Keratinocyte (primary cell): ENCODE results near the gene AUP1. TPM values are rescaled to one million over a fixed set of nuclear protein-coding genes. Genes with fewer than 3 reads are reported as not detected.

Experiments used
- DNase-seq: peaks from one replicate; pipeline ENCODE4 v3.0.0-alpha.2; 2011; ENCODE audit warnings: low read depth, missing footprints, low spot score
- FAIRE-seq: peaks from 2 replicates; lab custom pipeline; 2011; peaks lifted over from hg19 to GRCh38; lab: Jason Lieb, UNC
- H2AFZ ChIP-seq: 2 replicates; pipeline ENCODE4 v1.6.0; 2012; ENCODE audit warnings: low read length, control low read depth, inconsistent platforms; ENCODE audit not compliant: control insufficient read depth
- H3K27ac ChIP-seq: 2 replicates; pipeline ENCODE4 v1.5.1; 2011; ENCODE audit warnings: low read length; ENCODE audit not compliant: control insufficient read depth, insufficient read depth
- H3K27me3 ChIP-seq: 3 replicates; pipeline ENCODE4 v1.6.0; 2011; ENCODE audit warnings: low read length; ENCODE audit not compliant: control insufficient read depth, insufficient read depth; ENCODE audit errors: extremely low read depth
- H3K36me3 ChIP-seq, 2 experiments: 2 replicates in 1 of 2; 3 replicates in 1 of 2; pipeline ENCODE4 v1.5.1; 2011; ENCODE audit warnings: low read length in 2 of 2, mild to moderate bottlenecking in 1 of 2; ENCODE audit not compliant: control insufficient read depth in 2 of 2, insufficient read depth in 2 of 2; ENCODE audit errors: extremely low read depth in 1 of 2
- H3K4me1 ChIP-seq: 3 replicates; pipeline ENCODE4 v1.5.1; 2011; ENCODE audit warnings: low read length; ENCODE audit not compliant: control insufficient read depth, insufficient read depth; ENCODE audit errors: extremely low read depth
- H3K4me2 ChIP-seq: 3 replicates; pipeline ENCODE4 v1.6.0; 2011; ENCODE audit warnings: low read depth, low read length; ENCODE audit not compliant: control insufficient read depth, insufficient read depth; ENCODE audit errors: extremely low read depth
- H3K4me3 ChIP-seq, 3 experiments: fragments of 200-600 bp in 1 of 3; sonication (generic) in 1 of 3; 2 replicates in 2 of 3; 3 replicates in 1 of 3; pipeline ENCODE4 v1.5.1; 2011 to 2016; ENCODE audit warnings: low read length in 3 of 3, mild to moderate bottlenecking in 3 of 3, control low read depth in 2 of 3, inconsistent platforms in 1 of 3, low read depth in 1 of 3, mixed read lengths in 1 of 3, mixed run types in 1 of 3, moderate library complexity in 1 of 3; ENCODE audit not compliant: control insufficient read depth in 2 of 3, insufficient read depth in 2 of 3; ENCODE audit errors: extremely low read depth in 1 of 3
- H3K79me2 ChIP-seq: 2 replicates; pipeline ENCODE4 v1.6.0; 2012; ENCODE audit warnings: low read length; ENCODE audit not compliant: control insufficient read depth, insufficient read depth
- H3K9ac ChIP-seq: 3 replicates; pipeline ENCODE4 v1.6.0; 2011; ENCODE audit warnings: low read length; ENCODE audit not compliant: control insufficient read depth, insufficient read depth; ENCODE audit errors: extremely low read depth
- H3K9me1 ChIP-seq: 3 replicates; pipeline ENCODE4 v1.6.0; 2011; ENCODE audit warnings: low read length; ENCODE audit not compliant: control insufficient read depth, insufficient read depth; ENCODE audit errors: extremely low read depth
- H3K9me3 ChIP-seq: 2 replicates; pipeline ENCODE4 v1.5.1; 2012; ENCODE audit warnings: low read depth, low read length; ENCODE audit not compliant: control insufficient read depth
- H4K20me1 ChIP-seq: 3 replicates; pipeline ENCODE4 v1.6.0; 2011; ENCODE audit warnings: low read length; ENCODE audit not compliant: control insufficient read depth, insufficient read depth; ENCODE audit errors: extremely low read depth
- EZH2 ChIP-seq: IDR thresholded peaks from one replicate; pipeline ENCODE4 v1.6.1; 2012; ENCODE audit warnings: inconsistent platforms, mild to moderate bottlenecking, low read length, moderate library complexity
- dilution Hi-C: fragments of 300-500 bp; cut with MboI; formaldehyde crosslinking; loops from one replicate; pipeline ENCODE4 v1.7.0; 2020; ENCODE audit warnings: low sequenced_read_pairs; ENCODE audit not compliant: extremely low pct_ligation_motif_present
- polyA plus RNA-seq, 5 experiments: library from polyadenylated mRNA; depleted of rRNA in 3 of 5; stranded (reverse) in 3 of 5; stranded (forward) in 1 of 5; unstranded in 1 of 5; fragments of >200 nt; gene quantifications; 1 replicate in 1 of 5; 2 replicates in 3 of 5; 3 replicates in 1 of 5; pipeline versions ENCODE4 v1.2.1 to v1.2.3, GENCODE V29; 2011 to 2012; ENCODE audit warnings: missing spikeins in 2 of 5, low read depth in 1 of 5, low replicate concordance in 1 of 5
- TF ChIP-seq, protein P1 (sequence below), 3 experiments: IDR thresholded peaks in 1 of 3; conservative IDR thresholded peaks in 1 of 3; optimal IDR thresholded peaks in 1 of 3; 2 replicates in 2 of 3; 3 replicates in 1 of 3; pipeline versions ENCODE3 to v1.5.1; 2011; ENCODE audit warnings: low read length in 3 of 3, mild to moderate bottlenecking in 3 of 3, moderate library complexity in 2 of 3, control low read depth in 1 of 3, inconsistent platforms in 1 of 3; ENCODE audit not compliant: insufficient read depth in 2 of 3; ENCODE audit errors: extremely low read depth in 1 of 3

Gene AUP1
- polyA plus RNA-seq, 1 donor (not counting 4 experiments of a cell fraction or from before 2014, with no cell fraction given): 94.9 TPM

DNA sequence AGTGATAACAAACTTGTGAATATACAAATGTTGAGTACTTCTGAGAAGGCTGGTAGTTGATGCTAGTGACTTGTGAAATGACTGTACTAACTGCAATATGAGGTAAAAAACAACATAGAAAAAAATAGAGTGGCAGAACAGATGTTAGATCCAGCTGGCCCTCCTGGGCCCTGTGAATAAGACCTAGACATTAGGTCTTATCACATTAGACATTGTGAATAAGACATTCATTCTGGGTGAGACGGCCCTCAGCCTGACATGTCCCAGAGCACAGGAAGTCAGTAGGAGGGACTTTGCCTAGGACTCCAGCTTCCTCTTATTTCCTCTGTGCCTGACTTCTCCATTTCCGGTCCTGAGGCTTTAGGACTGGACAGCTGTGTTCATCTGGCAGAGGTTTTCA is 47.9 kb upstream of the AUP1 start:
- Histone ChIP-seq H3K9me1 (no peaks in the 10 kb centered on the region), H3K36me3 (no peaks in the 10 kb centered on the region), H3K27ac (no peak overlapping the region), H2AFZ (peak overlapping the region; percentile 57), H4K20me1 (no peaks in the 10 kb centered on the region), H3K9ac (no peak overlapping the region), H3K9me3 (no peaks in the 10 kb centered on the region), H3K4me3 (no peak overlapping the region), H3K4me2 (no peak overlapping the region), H3K79me2 (no peaks in the 10 kb centered on the region), H3K27me3 (no peaks in the 10 kb centered on the region), H3K4me1 (peaks cover 12% of the 10 kb centered on the region)
- no peak for FAIRE-seq
- no peak for TF ChIP-seq EZH2
- TF ChIP-seq, protein P1, sequence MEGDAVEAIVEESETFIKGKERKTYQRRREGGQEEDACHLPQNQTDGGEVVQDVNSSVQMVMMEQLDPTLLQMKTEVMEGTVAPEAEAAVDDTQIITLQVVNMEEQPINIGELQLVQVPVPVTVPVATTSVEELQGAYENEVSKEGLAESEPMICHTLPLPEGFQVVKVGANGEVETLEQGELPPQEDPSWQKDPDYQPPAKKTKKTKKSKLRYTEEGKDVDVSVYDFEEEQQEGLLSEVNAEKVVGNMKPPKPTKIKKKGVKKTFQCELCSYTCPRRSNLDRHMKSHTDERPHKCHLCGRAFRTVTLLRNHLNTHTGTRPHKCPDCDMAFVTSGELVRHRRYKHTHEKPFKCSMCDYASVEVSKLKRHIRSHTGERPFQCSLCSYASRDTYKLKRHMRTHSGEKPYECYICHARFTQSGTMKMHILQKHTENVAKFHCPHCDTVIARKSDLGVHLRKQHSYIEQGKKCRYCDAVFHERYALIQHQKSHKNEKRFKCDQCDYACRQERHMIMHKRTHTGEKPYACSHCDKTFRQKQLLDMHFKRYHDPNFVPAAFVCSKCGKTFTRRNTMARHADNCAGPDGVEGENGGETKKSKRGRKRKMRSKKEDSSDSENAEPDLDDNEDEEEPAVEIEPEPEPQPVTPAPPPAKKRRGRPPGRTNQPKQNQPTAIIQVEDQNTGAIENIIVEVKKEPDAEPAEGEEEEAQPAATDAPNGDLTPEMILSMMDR (optimal IDR thresholded peaks at IDR 0.05 in 1 of 3, IDR thresholded peaks at IDR 0.05 in 1 of 3, conservative IDR thresholded peaks at IDR 0.05 in 1 of 3; ENCODE audit: extremely low read depth in 1 of 3, insufficient read depth in 2 of 3, low read length in 3 of 3): no peak
- dilution Hi-C loops: no loop called here
- DNase-seq: no peak

DNA sequence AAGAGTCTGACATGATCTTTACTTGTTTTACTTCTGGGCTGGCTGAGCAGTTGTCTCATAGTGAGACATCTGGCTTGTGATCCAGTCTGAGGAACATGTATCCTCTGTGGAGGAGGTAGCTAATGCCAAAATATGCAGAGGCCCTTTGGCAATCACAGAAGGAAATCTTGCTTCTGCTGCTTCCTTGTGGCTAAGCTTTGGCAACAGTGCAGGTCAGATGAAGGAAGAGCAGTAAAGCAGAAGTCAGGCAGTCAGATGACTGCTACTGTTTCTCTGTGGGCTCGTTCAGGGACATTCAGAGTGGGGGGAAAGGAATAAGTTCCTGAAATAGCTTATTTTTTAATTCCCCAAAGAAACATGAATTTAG is 47.3 kb upstream of the AUP1 start:
- DNase-seq (no peak), FAIRE-seq (no peak)
- peaks cover 12% of the 10 kb centered on the region for H3K4me1 ChIP-seq
- TF ChIP-seq, protein P1 (optimal IDR thresholded peaks at IDR 0.05 in 1 of 3, IDR thresholded peaks at IDR 0.05 in 1 of 3, conservative IDR thresholded peaks at IDR 0.05 in 1 of 3; ENCODE audit: extremely low read depth in 1 of 3, insufficient read depth in 2 of 3, low read length in 3 of 3): peak in 1 of 3 experiments; percentile 30
- TF ChIP-seq EZH2: no peak
- no peaks in the 10 kb centered on the region for H3K27me3 ChIP-seq
- H4K20me1 ChIP-seq: no peaks in the 10 kb centered on the region
- no peaks in the 10 kb centered on the region for H3K36me3 ChIP-seq
- no peak overlapping the region for H3K27ac ChIP-seq
- H3K9ac ChIP-seq: no peak overlapping the region
- no peak overlapping the region for H3K4me2 ChIP-seq
- no peaks in the 10 kb centered on the region for H3K9me1 ChIP-seq
- no peaks in the 10 kb centered on the region for H3K79me2 ChIP-seq
- no peak overlapping the region for H2AFZ ChIP-seq
- no peaks in the 10 kb centered on the region for H3K9me3 ChIP-seq
- dilution Hi-C loops: no loop called here
- H3K4me3 ChIP-seq: no peak overlapping the region
